Measurements from ENCODE around the gene IL1R1.

The IL1R1 gene

GRCh38 chr2:102226171-102226570, 83.6 kb downstream of the IL1R1 start:
- no peak overlapping the region for H3K4me2 ChIP-seq (ENCODE audit: low read length)
- peaks cover 40% of the 10 kb centered on the region for H3K4me1 ChIP-seq (ENCODE audit: control insufficient read depth, insufficient read depth, low read length)
- H3K36me3 ChIP-seq (ENCODE audit: insufficient read depth, low read length), result no peaks in the 10 kb centered on the region
- H3K9me3 ChIP-seq (replicated peaks; ENCODE audit: low read length), result no peaks in the 10 kb centered on the region
- H3K9ac ChIP-seq (ENCODE audit: low read depth, low read length), result no peak overlapping the region
- no peaks in the 10 kb centered on the region for H3K27me3 ChIP-seq (ENCODE audit: control insufficient read depth, insufficient read depth, low read length)
- H3K4me3 ChIP-seq (ENCODE audit: low read length), result no peak overlapping the region

GRCh38 chr2:102226612-102227391, 84.3 kb downstream of the IL1R1 start:
- no peaks in the 10 kb centered on the region for H3K9me3 ChIP-seq (replicated peaks; ENCODE audit: low read length)
- no peaks in the 10 kb centered on the region for H3K36me3 ChIP-seq (ENCODE audit: insufficient read depth, low read length)
- H3K4me1 ChIP-seq (ENCODE audit: control insufficient read depth, insufficient read depth, low read length), result peaks cover 40% of the 10 kb centered on the region
- H3K4me2 ChIP-seq (ENCODE audit: low read length), result peak overlapping the region; percentile 52
- H3K9ac ChIP-seq (ENCODE audit: low read depth, low read length), result peak overlapping the region; percentile 78
- H3K4me3 ChIP-seq (ENCODE audit: low read length), result peak overlapping the region; percentile 20
- no peaks in the 10 kb centered on the region for H3K27me3 ChIP-seq (ENCODE audit: control insufficient read depth, insufficient read depth, low read length)

GRCh38 chr2:102229141-102229769, 86.7 kb downstream of the IL1R1 start:
- H3K9ac ChIP-seq (ENCODE audit: low read depth, low read length), result peak overlapping the region; percentile 69
- H3K4me3 ChIP-seq (ENCODE audit: low read length), result no peak overlapping the region
- H3K9me3 ChIP-seq (replicated peaks; ENCODE audit: low read length), result no peaks in the 10 kb centered on the region
- H3K4me2 ChIP-seq (ENCODE audit: low read length), result peak overlapping the region; percentile 15
- no peaks in the 10 kb centered on the region for H3K27me3 ChIP-seq (ENCODE audit: control insufficient read depth, insufficient read depth, low read length)
- H3K4me1 ChIP-seq (ENCODE audit: control insufficient read depth, insufficient read depth, low read length), result peaks cover 40% of the 10 kb centered on the region
- H3K36me3 ChIP-seq (ENCODE audit: insufficient read depth, low read length), result no peaks in the 10 kb centered on the region

All from skeletal muscle satellite cell (primary cell).